Adrenal gland (tissue), 5 donors: ENCODE data around the gene METTL1.

ENCODE experiments used
- CTCF ChIP-seq, 6 experiments: fragments of 450-650 bp in 4 of 6; fragments of 200-600 bp in 2 of 6; sonication (generic) in 1 of 6; IDR thresholded peaks; 1 replicate in 5 of 6; 2 replicates in 1 of 6; pipeline versions ENCODE4 v1.5.1 to v1.8.0; 2016 to 2021; ENCODE audit warnings: antibody characterized with exemption in 6 of 6, mild to moderate bottlenecking in 2 of 6, moderate library complexity in 1 of 6
- POLR2A ChIP-seq, 2 donors: fragments of 450-650 bp; IDR thresholded peaks; one replicate each; pipeline ENCODE4 v1.6.1; 2017; ENCODE audit warnings: antibody characterized with exemption in 2 of 2, mild to moderate bottlenecking in 2 of 2, moderate library complexity in 1 of 2
- donor health status: DM: no; HTN: no; CAD: no.

DNA sequence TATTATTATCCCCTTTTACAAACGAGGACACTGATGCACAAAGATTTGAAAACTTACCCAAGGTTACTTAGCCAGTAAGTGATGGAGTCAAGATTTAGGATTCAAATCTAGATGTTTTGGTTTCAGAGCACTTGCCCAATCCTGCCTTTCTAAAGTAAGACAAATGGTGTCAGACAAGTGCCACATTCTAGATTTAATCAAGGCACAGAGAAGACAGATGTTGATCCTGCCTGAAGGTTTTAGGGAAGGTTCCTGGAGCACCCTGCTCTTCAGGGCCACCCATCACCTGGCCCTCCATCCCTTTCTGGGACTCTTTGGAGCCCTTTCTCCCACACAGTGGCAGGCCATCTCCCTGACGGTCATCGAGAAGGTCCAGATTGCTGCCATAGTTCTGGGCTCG is 14.1 kb downstream of the METTL1 start:
- TF ChIP-seq CTCF (IDR thresholded peaks at IDR 0.05) (no peak), POLR2A (IDR thresholded peaks at IDR 0.05) (no peak)
